Immature natural killer cell (primary cell): ENCODE data around the gene SETD2. TPM values are rescaled to one million over a fixed set of nuclear protein-coding genes. Genes with fewer than 3 reads are reported as not detected.

Experiments used
- DNase-seq, 3 donors: peaks; one replicate each; pipeline ENCODE4 v3.0.0; 2022; ENCODE audit warnings: mixed read lengths in 1 of 3
- H3K27ac Mint-ChIP-seq, 6 donors: one replicate each; pipeline ENCODE4 v1.8.0; 2020; ENCODE audit warnings: mixed read lengths in 6 of 6, mild to moderate bottlenecking in 5 of 6, inconsistent platforms in 4 of 6, moderate library complexity in 3 of 6
- H3K27me3 Mint-ChIP-seq, 3 donors: one replicate each; pipeline ENCODE4 v1.8.0; 2020 to 2021; ENCODE audit warnings: low read depth in 3 of 3, mild to moderate bottlenecking in 3 of 3, mixed read lengths in 3 of 3, moderate library complexity in 3 of 3, inconsistent platforms in 1 of 3
- H3K36me3 Mint-ChIP-seq, 3 donors: one replicate each; pipeline ENCODE4 v1.8.0; 2020; ENCODE audit warnings: mixed read lengths in 3 of 3, inconsistent platforms in 2 of 3, mild to moderate bottlenecking in 2 of 3
- H3K4me1 Mint-ChIP-seq, 2 donors: one replicate each; pipeline ENCODE4 v1.8.0; 2020; ENCODE audit warnings: inconsistent platforms in 2 of 2, mild to moderate bottlenecking in 2 of 2, mixed read lengths in 2 of 2, moderate library complexity in 1 of 2
- H3K4me3 Mint-ChIP-seq, 5 donors: one replicate each; pipeline ENCODE4 v1.8.0; 2020; ENCODE audit warnings: mild to moderate bottlenecking in 5 of 5, mixed read lengths in 5 of 5, inconsistent platforms in 3 of 5, moderate library complexity in 3 of 5
- H3K9me3 Mint-ChIP-seq, 6 donors: one replicate each; pipeline ENCODE4 v1.8.0; 2020; ENCODE audit warnings: mild to moderate bottlenecking in 6 of 6, mixed read lengths in 6 of 6, inconsistent platforms in 4 of 6, moderate library complexity in 3 of 6
- polyA plus RNA-seq, 3 donors: library from polyadenylated mRNA; unstranded; fragments of 300-500 nt; fragmentation: Illumina TruSeq; gene quantifications; one replicate each; pipeline ENCODE4 v1.2.3, GENCODE V29; 2021

The SETD2 gene
- polyA plus RNA-seq, 3 donors from 2014 or later, result 7.4 to 27.0 (median 8.2) TPM

DNA sequence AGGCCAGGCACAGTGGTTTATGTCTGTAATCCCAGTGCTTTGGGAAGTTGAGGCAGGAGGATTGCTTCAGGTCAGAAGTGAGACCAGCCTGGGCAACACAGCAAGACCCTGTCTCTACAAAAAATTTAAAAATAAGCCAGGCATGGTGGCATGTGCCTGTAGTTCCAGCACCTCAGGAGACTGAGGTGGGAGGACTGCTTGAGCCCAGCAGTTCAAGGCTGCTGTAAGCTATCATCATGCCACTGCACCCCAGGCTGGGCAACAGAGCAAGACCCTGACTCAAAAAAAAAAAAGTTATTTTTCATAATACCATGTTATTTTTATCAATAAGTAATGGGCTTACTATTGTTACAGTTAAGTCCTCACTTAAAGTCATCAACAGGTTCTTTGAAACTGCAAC lies 59.7 kb downstream of the SETD2 start:
- H3K9me3 Mint-ChIP-seq, result no peaks in the 10 kb centered on the region
- peaks cover 0 to 5% (median 0%) of the 10 kb centered on the region in 3 donors for H3K27me3 Mint-ChIP-seq
- no peak overlapping the region for H3K4me3 Mint-ChIP-seq
- no peak for DNase-seq
- H3K4me1 Mint-ChIP-seq, result peaks cover 10 to 20% of the 10 kb centered on the region in 2 donors
- H3K27ac Mint-ChIP-seq, result no peak overlapping the region
- peaks cover 6 to 16% (median 7%) of the 10 kb centered on the region in 3 donors for H3K36me3 Mint-ChIP-seq

DNA sequence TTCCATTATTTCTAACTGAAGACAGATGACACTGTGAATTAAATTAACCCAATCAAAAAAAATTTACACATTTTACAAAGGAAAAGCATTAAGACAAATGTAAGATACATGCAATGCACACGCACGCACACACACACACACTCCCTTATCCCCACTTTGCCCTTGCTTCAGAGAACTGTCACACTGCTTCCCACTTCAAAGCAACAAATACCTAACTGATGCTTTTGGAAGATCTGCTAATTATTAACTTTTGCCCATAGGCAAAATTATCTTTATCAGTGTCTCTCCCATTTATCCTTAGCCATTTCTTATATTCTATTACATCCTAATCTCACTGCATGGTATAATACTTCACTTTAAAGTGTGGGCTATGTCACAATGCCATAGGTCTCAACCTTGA lies 60.3 kb downstream of the SETD2 start:
- peak overlapping the region in 4 of 6 donors; percentile 5 to 57 (median 31) for H3K27ac Mint-ChIP-seq
- peaks cover 6 to 16% (median 7%) of the 10 kb centered on the region in 3 donors for H3K36me3 Mint-ChIP-seq
- H3K4me1 Mint-ChIP-seq, result peaks cover 9 to 15% of the 10 kb centered on the region in 2 donors
- no peak for DNase-seq
- no peak overlapping the region for H3K4me3 Mint-ChIP-seq
- no peaks in the 10 kb centered on the region for H3K9me3 Mint-ChIP-seq
- peaks cover 0 to 5% (median 0%) of the 10 kb centered on the region in 3 donors for H3K27me3 Mint-ChIP-seq

DNA sequence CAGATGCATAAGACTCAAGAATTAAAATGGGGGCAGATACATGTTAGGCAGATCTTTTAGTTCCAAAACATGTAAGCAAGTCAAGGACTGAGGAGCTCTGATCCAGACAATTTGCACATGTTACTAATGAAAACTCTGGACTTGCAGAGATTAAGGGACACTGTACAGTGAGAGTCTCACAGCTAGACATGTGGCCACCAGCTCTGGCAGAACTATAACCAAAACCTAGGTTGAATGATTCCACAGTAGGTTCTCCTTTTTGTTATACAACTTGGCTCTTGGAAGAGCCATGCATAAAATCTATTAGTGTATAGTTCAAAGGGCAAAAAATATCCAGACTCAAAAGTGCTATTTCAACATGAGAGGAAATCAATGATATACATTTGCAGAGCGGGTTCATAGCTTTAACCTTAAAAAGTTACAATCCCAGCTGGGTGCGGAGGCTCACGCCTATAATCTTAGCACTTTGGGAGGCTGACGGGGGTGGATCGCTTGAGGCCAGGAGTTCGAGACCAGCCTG lies 61.8 kb downstream of the SETD2 start:
- Mint-ChIP-seq H3K27me3 (peaks cover 0 to 5% (median 2%) of the 10 kb centered on the region in 3 donors), H3K9me3 (no peaks in the 10 kb centered on the region), H3K4me1 (peaks cover 4 to 8% of the 10 kb centered on the region in 2 donors), H3K36me3 (peaks cover 4 to 20% (median 15%) of the 10 kb centered on the region in 3 donors), H3K27ac (peak overlapping the region in 1 of 6 donors; percentile 38), H3K4me3 (no peak overlapping the region)
- no peak for DNase-seq

DNA sequence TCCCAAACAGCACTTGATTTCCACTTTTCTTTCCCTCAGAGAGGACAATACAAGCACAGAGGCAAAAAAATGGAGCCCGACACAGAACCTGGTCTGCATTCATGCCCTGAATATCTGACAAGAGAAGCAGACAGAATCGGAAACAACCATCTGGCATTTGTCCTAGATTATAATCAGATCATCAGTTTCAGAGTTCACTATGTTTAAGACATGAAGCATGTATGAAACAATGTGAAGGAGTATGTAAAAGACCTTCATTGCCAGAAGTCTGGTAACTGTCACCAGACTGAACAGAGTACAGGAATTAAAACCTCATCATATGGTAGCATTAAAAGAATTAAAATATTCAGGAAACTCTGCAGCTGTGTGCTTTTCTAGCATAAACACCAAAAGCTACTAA lies 65.0 kb downstream of the SETD2 start:
- no peak for DNase-seq
- Mint-ChIP-seq H3K4me1 (peaks cover 3 to 11% of the 10 kb centered on the region in 2 donors), H3K27ac (no peak overlapping the region), H3K9me3 (no peaks in the 10 kb centered on the region), H3K36me3 (peaks cover 16 to 36% (median 16%) of the 10 kb centered on the region in 3 donors), H3K4me3 (no peak overlapping the region), H3K27me3 (peaks cover 0 to 3% (median 2%) of the 10 kb centered on the region in 3 donors)

DNA sequence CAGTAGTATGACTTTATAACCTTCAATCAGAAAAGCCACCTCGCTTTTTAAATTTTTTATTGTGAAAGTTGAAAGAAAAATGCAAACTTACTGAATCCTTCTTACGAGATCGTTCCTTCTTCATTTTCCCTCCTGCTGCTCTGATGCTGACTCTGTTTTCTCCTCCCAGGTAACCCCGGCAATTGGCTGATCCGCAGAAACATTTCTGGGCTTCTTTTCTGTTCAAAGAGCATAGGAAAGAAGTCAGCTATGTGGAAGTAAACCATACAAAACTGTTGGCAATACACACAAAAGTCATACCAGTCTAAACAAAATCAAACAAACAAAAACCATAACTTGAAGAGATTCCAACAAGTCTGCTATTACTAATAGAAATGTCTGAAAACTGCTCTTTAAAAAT lies 66.0 kb downstream of the SETD2 start:
- H3K4me3 Mint-ChIP-seq, result no peak overlapping the region

DNA sequence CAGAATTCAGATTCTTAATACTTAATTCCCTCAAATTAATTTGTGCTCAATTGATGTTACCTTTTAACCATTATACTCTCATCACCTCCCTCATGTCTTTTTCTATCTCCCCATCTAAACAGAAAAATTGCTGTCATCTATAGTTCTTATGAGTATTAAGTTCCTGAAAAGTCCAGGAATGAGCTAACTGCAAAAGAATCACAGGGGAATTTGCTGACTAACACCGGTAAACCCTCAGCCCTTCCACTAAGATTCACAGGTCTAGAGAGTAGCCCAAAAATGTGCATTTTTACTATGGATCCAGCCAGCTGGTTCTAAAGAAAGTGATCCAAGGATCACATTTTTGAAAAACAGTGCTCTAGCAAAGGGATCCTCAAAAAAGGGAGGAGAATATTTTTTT lies 67.0 kb downstream of the SETD2 start:
- Mint-ChIP-seq H3K9me3 (no peaks in the 10 kb centered on the region), H3K27me3 (peaks cover 0 to 2% (median 0%) of the 10 kb centered on the region in 3 donors), H3K4me1 (peaks cover 0 to 6% of the 10 kb centered on the region in 2 donors), H3K4me3 (no peak overlapping the region), H3K27ac (peak overlapping the region in 2 of 6 donors; percentile 8 to 31), H3K36me3 (peaks cover 12 to 31% (median 13%) of the 10 kb centered on the region in 3 donors)
- DNase-seq, result no peak

More for the DNA sequence above, 66.0 kb downstream of the SETD2 start:
- Mint-ChIP-seq H3K27me3 (peaks cover 0 to 3% (median 2%) of the 10 kb centered on the region in 3 donors), H3K9me3 (no peaks in the 10 kb centered on the region), H3K4me1 (peaks cover 0 to 6% of the 10 kb centered on the region in 2 donors), H3K27ac (peak overlapping the region in 3 of 6 donors; percentile 39 to 71 (median 69)), H3K36me3 (peaks cover 13 to 32% (median 15%) of the 10 kb centered on the region in 3 donors)
- no peak for DNase-seq

DNA sequence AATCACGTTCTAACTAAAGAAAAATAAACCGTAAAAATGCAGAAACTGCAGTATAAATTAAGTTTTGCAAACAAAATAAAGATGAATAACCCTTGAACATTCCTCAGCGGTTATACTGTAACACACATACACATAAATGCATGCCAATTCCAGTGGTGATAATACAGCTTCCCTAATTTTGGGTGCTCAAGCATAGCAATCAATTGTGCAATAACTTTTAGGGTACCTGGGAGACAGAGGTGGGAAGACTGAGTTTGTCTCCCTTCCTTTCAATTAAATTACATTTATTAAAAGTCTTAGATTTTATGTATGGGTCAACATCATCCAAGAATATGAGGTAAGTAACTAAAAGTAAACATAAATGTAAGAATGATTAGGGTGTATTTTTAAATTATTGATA lies 71.8 kb downstream of the SETD2 start:
- no peak for DNase-seq

DNA sequence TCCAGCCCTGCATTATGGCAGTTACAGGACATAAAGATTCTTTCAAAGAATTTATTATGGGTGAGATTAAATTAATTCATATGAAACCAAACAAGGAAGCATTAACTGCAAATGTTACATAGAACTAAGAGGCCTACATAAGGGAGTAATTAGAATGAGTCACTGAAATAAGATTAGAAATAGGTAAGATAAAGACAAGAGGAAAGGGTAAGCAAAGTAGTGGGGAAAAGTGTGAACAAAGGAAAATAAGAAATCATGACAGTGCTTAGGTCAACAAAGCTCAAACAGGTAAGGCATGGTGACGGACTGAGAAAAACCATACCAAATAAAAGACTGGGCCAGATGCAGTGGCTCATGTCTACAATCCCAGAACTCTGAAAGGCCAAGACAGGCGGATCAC lies 74.3 kb downstream of the SETD2 start:
- Mint-ChIP-seq H3K36me3 (peaks cover 5 to 28% (median 18%) of the 10 kb centered on the region in 3 donors), H3K4me1 (peaks cover 6 to 15% of the 10 kb centered on the region in 2 donors), H3K9me3 (no peaks in the 10 kb centered on the region), H3K27me3 (peaks cover 0 to 2% (median 0%) of the 10 kb centered on the region in 3 donors), H3K27ac (peak overlapping the region in 3 of 6 donors; percentile 14 to 56 (median 21)), H3K4me3 (no peak overlapping the region)
- DNase-seq, result no peak

More for the DNA sequence above, 71.8 kb downstream of the SETD2 start:
- no peak overlapping the region for H3K27ac Mint-ChIP-seq
- peaks cover 9 to 32% (median 20%) of the 10 kb centered on the region in 3 donors for H3K36me3 Mint-ChIP-seq
- H3K4me1 Mint-ChIP-seq, result peaks cover 4 to 21% of the 10 kb centered on the region in 2 donors
- H3K4me3 Mint-ChIP-seq, result no peak overlapping the region
- H3K9me3 Mint-ChIP-seq, result no peaks in the 10 kb centered on the region
- no peaks in the 10 kb centered on the region for H3K27me3 Mint-ChIP-seq

DNA sequence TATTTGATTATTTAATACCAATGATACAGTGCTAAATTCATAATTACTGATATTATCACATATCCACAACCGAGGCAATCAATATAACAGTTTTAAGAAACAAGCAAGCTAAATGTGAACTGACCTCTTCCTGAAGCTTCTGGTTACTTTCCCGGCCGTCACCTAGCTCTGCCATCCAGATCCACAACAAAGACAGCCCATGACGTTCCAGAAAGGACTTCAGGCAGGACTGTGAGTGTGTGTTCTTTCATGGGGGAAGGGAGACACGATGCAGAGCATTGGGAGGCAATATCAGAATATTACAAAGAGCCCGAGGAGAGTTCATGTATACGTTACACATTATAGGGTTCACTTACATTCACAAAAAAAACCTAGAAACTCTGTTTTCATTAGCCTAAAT lies 77.8 kb downstream of the SETD2 start:
- H3K4me1 Mint-ChIP-seq, result peaks cover 12 to 43% of the 10 kb centered on the region in 2 donors
- H3K36me3 Mint-ChIP-seq, result peaks cover 17 to 46% (median 27%) of the 10 kb centered on the region in 3 donors
- no peaks in the 10 kb centered on the region for H3K9me3 Mint-ChIP-seq
- no peak overlapping the region for H3K4me3 Mint-ChIP-seq
- DNase-seq, result no peak
- peaks cover 0 to 2% (median 0%) of the 10 kb centered on the region in 3 donors for H3K27me3 Mint-ChIP-seq
- no peak overlapping the region for H3K27ac Mint-ChIP-seq

DNA sequence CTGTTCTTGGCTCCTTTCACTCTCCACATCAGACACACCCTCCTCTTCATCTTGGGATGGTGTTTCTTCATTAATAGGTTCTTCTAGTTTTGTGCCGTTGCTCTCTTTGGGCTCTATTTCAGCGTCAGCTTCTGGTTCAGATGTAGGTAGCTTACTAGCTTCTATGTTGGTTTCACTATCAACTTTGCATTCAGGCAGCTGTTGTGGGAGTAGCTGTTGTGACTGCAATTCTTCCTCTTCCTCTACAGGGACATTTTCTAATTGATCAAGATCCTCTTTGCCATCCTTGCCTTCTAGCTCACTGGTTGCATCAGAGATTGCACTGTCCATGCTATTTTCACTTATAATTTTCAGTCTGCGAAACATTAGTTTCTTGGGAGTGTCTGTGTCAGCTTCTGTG lies 80.1 kb downstream of the SETD2 start:
- Mint-ChIP-seq H3K27me3 (peaks cover 0 to 2% (median 0%) of the 10 kb centered on the region in 3 donors), H3K36me3 (peaks cover 17 to 45% (median 27%) of the 10 kb centered on the region in 3 donors), H3K4me1 (peaks cover 15 to 42% of the 10 kb centered on the region in 2 donors), H3K9me3 (no peaks in the 10 kb centered on the region), H3K4me3 (no peak overlapping the region), H3K27ac (peak overlapping the region in 5 of 6 donors; percentile 25 to 82 (median 41))
- DNase-seq, result no peak

DNA sequence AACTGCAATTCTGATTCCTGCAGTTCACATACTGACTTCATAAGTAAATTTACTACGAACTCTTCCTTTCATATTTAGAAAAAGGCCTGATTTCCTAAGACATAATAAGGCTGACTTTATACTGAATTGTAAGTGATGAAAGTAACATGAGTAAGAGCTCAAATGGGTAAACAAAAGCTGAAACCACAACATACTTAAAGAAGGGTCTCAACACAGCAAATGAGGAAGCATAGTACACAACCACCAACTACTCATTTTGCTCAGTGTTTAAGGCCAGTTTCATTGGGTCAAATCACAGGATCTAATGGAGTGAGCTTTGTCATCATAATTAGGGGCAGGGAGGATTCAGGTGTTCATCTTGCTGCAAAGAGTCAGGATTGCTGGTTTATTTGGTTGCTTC lies 81.4 kb downstream of the SETD2 start:
- no peak for DNase-seq
- Mint-ChIP-seq H3K4me1 (peaks cover 11 to 38% of the 10 kb centered on the region in 2 donors), H3K36me3 (peaks cover 11 to 43% (median 23%) of the 10 kb centered on the region in 3 donors), H3K27me3 (peaks cover 0 to 2% (median under 1%) of the 10 kb centered on the region in 3 donors), H3K27ac (peak overlapping the region in 5 of 6 donors; percentile 1 to 37 (median 28)), H3K9me3 (no peaks in the 10 kb centered on the region), H3K4me3 (no peak overlapping the region)

DNA sequence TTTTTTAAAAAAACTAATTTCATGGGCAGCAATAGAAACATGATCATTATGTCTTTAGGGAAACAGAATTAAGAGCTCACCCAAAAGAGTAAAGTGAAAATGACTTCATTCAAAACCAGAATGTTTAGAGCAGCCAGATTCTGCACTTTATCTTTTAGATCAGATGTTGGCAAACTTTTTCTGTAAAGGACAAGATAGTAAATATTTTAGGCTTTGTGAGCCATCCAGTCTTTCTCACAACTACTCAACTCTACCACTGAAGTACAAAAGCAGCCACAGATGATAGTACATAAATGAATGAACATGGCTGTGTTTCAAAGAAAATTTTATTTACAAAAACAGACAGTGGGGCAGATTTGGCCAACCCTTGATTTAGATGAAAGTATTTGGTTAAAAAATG lies 84.5 kb downstream of the SETD2 start:
- Mint-ChIP-seq H3K4me3 (no peak overlapping the region), H3K27me3 (peaks cover 0 to 2% (median 2%) of the 10 kb centered on the region in 3 donors), H3K36me3 (peaks cover 11 to 38% (median 21%) of the 10 kb centered on the region in 3 donors), H3K4me1 (peaks cover 14 to 57% of the 10 kb centered on the region in 2 donors), H3K27ac (peak overlapping the region in 3 of 6 donors; percentile 5 to 59 (median 34)), H3K9me3 (no peaks in the 10 kb centered on the region)
- DNase-seq, result no peak

DNA sequence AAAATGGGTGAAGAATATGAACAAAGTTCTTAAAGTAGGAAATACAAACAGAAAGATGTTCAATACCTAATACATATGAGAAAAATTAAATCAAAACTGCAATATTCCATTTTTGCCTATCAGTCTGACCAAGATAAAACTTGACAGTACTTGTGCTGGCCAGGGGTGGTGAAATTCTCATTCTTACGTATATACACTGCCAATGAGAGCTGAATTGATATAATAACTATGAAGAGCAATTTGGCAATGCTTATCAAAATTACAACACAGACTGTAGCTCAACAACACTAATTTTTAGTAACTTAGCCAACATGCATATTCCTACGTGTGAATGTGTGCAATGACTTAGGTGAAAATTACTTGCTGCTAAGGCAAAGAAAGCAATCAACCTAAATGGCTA lies 90.2 kb downstream of the SETD2 start:
- no peak for DNase-seq
- peaks cover 10 to 46% of the 10 kb centered on the region in 2 donors for H3K4me1 Mint-ChIP-seq
- peak overlapping the region in 1 of 6 donors; percentile 7 for H3K27ac Mint-ChIP-seq
- peaks cover 0 to 25% (median 10%) of the 10 kb centered on the region in 3 donors for H3K36me3 Mint-ChIP-seq
- H3K27me3 Mint-ChIP-seq, result peaks cover 0 to 6% (median 4%) of the 10 kb centered on the region in 3 donors
- H3K4me3 Mint-ChIP-seq, result no peak overlapping the region
- no peaks in the 10 kb centered on the region for H3K9me3 Mint-ChIP-seq

DNA sequence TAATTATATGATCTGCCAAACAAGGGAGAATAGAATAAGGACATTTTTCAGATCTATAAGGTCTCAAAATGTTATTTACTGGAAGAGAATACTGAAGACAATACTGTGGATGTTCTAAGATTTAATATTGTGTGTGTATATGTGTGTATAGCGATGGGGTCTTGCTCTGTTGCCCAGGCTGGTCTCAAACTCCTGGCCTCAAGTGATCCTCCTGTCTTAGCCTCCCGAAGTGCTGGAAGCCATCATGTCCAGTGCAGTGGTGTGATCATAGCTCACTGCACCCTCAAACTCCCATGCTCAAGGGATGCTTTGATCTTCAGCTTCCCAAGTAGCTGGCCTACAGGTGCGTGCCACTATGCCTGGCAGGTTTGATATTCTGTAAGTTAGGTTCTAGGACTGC lies 93.1 kb downstream of the SETD2 start:
- Mint-ChIP-seq H3K36me3 (peaks cover 0 to 18% (median 5%) of the 10 kb centered on the region in 3 donors), H3K27me3 (peaks cover 0 to 6% (median 4%) of the 10 kb centered on the region in 3 donors), H3K4me3 (no peak overlapping the region), H3K4me1 (peaks cover 10 to 37% of the 10 kb centered on the region in 2 donors), H3K9me3 (no peaks in the 10 kb centered on the region), H3K27ac (no peak overlapping the region)
- no peak for DNase-seq
